HG02571 (cell line): ENCODE results near the gene BAZ2A.
"Not testable (repeated sequence)": the region's sequence is repeated elsewhere in the genome, so short reads cannot be mapped to it uniquely, and the experiment has no call there.

Experiments
- ATAC-seq: cut with Tn5 transposase; IDR thresholded peaks from one replicate; pipeline ENCODE4 v1.9.1; 2021; ENCODE audit warnings: mild to moderate bottlenecking, moderate library complexity; ENCODE audit not compliant: unreplicated experiment

Gene BAZ2A

DNA sequence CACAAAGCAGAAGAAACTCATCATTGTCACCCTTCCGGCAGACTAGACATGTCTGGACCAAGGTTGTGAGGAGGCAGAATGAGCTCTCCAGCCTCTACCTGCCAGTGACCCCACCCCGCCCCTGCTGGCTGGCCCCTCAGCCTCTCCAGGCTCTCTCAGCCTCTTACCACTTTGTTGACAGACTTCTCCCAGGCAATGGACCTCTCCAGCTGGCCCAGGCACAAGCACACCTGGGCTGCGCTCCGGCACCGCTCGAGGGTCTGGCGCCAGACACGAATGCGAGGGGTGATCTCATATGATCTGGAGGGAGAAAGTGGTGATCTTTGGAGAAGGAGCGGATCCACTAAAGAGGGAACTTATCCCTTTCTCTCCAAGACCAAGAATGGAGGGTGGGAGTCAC lies 30.3 kb downstream of the BAZ2A start:
- no peak for ATAC-seq

DNA sequence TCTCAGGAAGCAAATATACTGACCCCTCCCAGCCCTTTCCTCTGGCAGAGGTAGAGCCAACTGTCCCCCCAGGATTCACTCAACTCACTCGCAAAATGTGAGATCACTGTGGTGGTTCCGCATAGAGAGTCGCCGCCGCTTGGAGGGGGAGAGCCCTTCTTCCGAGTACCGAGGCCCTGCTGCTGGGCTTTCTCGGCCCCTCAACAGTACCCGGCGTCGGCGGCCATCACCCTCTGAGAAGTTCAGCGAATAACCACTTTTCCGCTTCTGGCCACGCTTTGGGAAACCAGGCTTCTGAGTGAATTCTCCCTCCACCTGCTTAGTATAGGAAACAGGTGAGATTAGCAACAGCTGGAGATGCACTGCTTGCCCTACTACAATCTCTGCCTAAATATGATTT lies 31.1 kb downstream of the BAZ2A start:
- no peak for ATAC-seq

DNA sequence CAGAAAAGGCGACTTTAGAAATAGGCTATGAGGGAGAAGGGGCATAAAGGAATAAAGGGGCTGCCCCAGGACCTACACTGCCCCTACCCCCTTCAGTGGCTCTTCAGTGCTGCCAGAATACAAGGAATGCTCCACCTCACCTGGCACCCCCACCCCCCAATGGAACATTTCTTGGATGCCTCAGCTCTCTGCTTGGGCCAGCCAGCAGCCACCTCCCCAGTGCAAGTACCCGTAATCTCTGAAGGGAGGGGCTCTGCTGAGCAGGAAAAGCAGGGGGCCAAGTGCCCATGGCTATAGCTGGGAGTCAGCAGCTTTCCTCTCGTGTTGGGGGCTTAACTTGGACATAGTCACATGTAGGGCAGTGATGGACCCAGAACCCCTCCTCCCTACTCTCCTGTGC lies 33.3 kb downstream of the BAZ2A start:
- no peak for ATAC-seq

DNA sequence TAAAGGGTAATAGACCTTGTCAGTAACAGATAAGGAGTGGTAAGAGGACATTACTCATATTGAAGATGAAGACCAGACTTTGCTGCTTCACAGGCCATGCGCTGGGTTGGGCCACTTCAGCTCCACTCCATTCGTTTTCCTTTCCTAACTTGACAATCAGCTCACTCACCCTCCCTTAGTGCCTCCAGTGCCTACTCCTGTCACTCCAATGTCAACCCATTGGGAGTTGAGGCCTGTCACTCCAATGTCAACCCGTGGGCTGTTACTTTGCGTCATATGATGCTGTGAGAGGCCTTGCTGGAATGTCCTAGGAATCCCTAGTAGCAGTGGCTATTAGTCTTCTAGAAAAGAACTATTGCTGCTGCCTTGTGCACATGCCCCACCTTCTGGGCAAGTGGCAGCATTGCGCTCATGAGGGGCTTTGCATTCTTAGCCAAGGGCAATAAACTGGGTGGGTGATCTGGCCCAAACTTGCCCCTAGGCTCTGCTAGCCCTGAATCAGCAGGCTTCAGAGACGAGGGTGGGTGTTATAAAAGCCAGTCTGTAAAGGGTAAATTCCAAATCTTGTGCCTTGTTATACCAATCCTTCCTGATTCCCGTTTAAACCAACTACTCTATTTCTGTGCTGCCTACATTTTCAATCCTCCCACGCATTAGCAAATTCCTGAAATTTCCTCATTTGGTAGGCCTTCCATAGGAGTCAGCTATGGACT lies 36.1 kb downstream of the BAZ2A start:
- no peak for ATAC-seq

DNA sequence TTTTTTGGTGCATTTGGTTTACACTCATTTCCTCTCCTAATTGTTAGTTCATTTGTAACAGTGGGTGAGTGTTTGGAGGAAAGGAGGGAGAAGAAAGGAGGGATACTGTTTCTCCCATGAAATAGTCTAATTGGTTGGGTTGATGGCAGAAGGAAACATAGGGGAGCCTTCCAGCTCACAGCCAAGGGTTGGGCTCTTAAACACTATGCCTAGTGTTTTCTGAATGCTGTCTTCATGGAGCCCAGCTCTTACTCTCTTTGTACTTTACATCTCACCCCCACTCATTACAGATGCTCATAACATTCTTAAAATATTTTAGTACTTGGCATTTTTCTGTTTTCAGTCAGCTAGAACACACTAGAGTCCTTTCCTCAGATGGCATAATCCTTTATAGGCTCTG lies 38.2 kb downstream of the BAZ2A start:
- no peak for ATAC-seq

DNA sequence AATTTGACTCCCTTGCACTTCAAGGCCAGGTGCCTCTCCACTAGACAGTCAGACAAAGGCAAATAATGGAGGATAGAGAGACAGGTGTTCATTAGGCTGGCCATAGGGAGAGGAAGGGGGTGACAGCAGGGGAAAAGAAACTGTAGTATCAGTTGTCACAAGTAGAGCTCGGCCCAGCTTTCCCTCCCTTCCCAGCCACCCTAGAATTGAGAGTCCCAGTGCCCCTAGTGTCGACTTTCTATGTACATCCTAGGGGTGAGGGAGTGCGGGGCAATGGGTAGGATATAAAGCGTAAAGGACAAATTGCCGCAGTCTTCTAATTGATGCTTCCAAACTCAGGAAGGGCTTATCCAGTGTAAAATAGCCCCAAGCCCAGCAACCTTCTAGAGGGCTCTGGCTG lies 39.0 kb downstream of the BAZ2A start:
- no peak for ATAC-seq

DNA sequence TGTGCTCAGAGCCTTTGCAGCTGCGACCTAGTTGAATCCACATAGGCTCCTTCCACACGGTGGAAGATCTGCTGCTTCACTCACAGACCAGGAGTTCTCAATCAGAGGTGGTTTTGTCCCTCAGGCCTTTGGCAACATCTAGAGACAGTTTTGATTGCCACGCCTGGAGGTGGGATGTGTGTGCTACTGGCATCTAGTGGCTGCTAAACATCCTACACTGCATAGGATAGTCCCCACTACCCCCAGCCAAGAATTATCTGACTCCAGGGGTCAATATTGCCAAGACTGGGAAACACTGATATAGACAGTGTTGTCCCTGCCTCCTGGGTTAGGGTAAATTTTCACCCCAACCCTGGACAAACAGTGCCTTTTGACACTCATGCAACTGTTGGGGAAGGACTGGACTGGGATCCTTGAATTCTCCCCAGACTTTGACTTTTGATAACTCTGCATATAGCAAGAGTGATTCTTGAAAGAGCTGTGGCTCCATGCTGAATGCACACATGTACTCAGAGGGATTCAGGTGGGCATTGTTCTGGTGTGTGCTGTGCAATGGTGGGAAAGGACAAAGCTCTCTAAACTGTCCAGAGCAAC lies 39.8 kb downstream of the BAZ2A start:
- no peak for ATAC-seq

DNA sequence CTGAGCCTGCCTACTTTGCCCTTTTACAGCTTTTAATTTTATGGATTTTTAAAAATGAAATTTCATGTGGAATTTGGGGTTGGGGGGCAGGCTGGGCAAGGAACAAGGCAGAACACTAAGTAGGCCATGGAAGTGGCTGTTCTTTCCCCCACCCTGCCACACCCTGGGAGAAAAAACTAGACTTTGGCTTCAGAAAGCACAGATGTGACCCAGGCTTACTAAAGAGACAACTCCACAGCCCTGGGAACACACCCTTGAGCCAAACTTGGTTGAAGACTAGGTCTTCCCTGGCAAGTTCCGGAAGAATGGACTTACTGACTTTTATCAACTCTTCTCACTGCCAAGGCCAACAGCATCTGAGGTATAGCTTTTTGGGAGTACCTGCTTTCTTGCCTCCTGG lies 40.3 kb downstream of the BAZ2A start:
- no peak for ATAC-seq

DNA sequence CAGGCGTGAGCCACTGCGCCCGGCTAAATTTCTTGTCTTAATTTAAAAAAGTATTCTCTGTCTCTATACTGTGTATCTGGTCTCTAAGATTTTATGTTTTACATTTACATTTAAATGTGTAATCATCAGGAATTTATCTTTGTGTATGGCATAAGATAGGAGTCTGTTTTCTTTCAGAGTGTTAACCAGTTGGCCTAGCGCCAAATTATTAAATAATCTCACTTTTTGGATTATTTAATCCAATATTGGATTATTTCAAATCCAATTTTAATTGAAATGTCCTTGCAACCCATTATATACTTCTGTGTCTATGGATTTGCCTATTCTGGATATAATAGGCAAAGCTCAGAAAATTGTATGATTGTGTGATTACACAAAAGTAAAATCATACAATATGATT lies 45.0 kb downstream of the BAZ2A start:
- no peak for ATAC-seq

DNA sequence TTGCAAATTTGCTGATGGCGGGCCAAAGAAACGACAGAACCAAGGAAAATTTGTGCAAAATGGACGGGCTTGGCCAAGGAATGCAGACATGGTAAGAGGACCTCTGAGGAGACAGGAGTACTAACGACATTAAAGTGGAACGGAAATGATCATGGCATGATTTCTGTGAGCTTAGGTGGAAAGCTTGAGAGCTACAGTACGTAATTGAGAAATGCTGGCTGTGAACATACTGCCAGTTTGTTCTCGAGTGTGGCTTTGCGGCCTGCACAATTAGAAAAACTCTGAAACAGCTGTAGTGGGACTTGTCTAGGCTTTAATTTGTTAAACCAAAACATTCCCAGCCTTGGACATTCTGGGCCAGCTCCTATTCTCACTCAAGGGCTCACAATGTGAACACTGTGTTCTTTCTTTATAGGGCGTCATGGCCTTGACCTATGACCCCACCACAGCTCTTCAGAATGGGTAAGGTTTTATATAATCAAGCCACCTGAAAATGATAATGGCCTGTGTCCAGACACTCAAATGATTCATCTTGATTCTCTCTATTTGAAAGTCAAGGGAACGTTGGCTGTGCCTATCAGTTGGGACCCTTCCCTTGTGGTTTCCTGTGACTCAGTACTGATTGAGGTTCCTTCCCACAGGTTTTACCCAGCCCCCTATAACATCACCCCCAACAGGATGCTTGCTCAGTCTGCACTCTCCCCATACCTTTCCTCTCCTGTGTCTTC lies 48.5 kb downstream of the BAZ2A start:
- ATAC-seq: no peak

DNA sequence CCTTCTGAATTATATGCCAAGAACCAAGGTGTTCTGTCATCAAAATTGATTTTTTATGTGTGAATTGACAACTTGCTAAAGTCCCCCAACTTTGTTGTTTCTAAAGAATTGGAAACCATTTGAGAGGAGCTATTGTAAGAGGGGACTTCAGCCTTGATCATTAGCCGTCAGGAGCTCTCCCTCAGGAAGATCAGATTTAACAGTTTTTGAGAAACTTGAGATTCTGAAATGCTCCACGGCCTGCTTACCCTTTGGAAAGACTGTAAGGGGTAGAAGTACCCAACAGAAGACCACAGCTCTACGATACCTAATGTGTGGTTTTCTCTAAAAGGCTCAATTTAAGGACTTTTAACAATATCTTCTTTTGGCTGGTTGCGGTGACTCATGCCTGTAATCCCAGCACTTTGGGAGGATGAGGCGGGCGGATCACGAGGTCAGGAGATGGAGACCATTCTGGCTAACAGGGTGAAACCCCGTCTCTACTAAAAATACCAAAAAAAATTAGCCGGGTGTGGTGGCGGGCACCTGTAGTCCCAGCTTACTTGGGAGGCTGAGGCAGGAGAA lies 51.1 kb downstream of the BAZ2A start:
- no peak for ATAC-seq

DNA sequence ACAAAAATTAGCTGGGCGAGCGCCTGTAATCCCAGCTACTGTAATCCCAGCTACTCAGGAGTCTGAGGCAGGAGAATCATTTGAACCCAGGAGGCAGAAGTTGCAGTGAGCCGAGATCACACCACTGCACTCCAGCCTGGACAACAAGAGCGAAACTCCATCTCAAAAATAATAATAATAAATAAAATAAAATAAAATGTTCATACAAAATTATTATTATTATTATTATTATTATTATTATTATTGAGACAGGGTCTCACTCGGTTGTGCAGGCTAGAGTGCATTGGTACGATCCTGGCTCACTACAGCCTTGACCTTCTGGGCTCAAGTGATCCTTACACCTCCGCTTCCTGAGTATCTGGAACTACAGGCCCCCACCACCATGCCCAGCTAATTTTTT lies 52.9 kb downstream of the BAZ2A start:
- not testable (repeated sequence) for ATAC-seq

DNA sequence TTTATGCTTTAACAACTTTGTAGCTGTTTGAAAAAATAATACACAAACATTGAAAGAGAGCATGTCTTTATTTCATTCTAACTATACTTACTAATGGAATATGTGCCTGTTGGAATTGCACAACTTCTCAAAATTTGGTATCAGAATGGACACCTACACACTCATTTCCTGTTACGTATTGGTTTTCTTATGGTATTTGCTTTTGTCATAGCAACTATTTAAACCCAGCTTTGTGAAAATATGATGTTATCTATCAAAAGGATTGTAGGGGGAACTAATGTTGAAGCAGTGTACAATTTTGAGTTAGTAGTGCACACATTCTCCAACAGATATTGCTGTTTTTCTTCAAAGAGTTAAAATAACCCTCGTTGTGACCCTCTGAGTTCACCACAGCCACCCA lies 55.9 kb downstream of the BAZ2A start:
- no peak for ATAC-seq

DNA sequence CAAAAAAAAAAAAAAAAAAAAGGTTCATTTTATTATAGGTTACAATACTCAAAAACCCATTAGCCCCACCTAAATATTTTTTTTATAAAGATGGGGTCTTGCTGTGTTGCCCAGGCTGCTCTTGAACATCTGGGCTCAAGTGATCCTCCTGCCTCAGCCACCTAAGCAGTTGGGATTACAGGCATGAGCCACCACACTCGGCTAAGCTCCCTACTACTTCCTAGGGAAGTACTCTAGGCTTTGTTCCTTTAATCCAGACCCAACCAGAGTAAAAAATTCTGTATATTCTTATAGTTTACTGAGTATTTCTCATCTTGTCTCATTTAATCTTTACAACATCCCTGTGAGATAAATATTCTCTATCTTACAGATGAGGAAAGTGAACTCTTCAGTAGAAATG lies 57.8 kb downstream of the BAZ2A start:
- ATAC-seq: no peak

DNA sequence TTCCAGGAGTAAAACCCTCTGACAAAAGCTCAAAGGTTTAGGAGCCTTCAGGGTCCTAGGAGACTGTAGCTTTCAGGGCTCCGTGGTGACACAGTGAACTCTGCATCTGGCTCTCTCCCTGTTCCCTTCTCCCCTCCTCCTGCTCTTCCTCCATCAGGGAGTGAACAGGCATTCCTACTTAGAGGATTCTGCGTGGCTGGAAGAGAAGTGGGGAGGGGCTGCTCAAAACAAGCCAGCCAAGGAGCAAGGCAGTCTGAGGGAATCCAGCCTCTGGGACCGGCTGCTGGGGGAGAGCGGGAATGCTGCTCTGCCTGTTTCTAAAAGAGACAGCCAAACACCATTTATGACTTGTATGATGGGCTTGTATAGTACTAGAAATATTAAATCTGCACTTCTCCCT lies 59.0 kb downstream of the BAZ2A start:
- no peak for ATAC-seq

DNA sequence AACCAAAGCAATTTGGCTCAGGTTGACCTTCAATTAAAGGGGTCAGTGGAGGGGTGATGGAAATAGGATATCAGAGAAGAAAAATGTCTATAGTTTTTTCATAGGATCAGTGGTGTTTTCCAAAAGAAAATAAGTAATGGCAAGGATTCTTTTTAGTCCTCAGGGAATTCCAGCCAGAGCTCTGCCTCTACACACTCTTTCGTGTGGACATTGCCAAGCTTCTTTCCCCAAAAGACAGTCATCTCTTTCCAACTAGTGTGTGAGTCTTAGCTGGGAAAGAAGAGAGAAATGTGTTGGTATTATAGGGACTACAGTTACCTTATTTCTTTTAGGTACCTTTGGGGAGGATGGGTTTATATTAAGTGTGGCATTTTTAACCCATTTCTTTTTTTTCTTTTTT lies 62.0 kb downstream of the BAZ2A start:
- ATAC-seq: no peak

DNA sequence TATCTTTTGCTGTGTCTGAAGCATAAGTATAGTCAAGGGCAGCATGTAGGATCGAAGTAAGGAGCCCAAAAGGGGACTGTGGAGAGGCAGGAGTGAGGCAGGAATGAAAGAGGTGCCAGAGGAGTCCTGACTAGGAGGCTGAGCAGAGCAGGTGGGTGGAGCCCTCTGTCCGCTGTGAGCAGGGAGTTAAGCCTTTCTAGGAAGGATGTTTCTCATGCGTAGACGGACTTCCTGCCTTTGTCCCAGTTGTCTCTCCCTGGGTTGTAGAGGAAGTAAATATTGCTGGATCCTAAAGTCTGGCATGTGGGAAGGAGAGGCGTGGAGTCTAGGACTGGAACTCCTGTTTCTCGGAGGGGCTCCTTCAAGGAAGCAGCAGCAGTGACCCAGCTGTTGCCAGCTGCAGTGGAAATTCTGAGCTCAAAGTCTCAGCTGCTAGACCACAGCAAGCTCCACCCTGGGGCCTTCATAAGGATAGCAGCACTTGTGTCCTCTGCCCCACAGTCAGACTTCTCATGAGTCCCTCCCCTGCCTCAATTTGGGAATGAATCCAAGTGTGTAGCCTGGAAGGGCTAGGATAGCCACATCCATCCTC lies 64.5 kb downstream of the BAZ2A start:
- no peak for ATAC-seq

DNA sequence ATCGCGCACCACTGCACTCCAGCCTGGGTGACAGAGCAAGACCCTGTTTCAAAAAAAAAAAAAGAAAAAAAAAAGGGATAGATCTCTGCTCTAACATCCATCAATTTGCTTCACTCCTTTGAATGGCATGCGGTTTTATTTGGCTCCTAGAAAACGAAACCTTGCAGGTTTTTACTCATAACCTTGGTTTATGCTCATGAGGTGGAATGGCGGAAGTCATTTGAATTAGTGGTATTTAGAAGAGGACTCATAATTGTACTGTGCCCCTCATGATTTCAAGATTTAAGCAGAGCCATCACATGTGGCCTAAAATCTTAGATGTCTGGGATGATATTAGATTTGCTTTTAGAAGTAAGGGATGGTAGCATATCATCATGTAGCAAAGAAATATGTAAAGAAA lies 79.1 kb downstream of the BAZ2A start:
- ATAC-seq: no peak

DNA sequence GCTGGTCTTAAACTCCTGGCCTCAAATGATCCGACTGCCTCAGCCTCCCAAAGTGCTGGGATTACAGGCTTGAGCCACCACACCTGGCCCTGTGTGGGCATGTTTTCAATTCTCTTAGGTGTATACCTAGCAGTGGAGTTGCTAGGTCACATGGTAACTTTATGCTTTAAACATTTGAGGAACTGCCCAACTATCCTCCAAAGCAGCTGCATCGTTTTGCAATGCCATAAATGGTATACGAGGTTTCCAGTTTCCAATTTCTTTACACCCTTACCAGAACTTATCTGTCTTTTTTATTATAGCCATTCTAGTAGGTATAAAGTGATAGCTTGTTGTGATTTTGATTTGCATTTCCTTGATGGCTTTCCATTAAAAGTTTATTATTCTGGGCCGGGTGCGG lies 83.4 kb downstream of the BAZ2A start:
- no peak for ATAC-seq
